Esophagus squamous epithelium (tissue), 4 donors: ENCODE data around the gene CNR2.

Experiments
- CTCF ChIP-seq, 6 experiments: fragments of 450-650 bp in 4 of 6; fragments of 200-600 bp in 2 of 6; sonication (generic) in 2 of 6; IDR thresholded peaks; one replicate each; pipeline ENCODE4 v1.5.1; 2016 to 2019; ENCODE audit warnings: antibody characterized with exemption in 6 of 6, mild to moderate bottlenecking in 4 of 6, moderate library complexity in 4 of 6
- POLR2A ChIP-seq, 4 donors: fragments of 450-650 bp; IDR thresholded peaks; one replicate each; pipeline ENCODE4 v1.6.1; 2017; ENCODE audit warnings: antibody characterized with exemption in 4 of 4, mild to moderate bottlenecking in 4 of 4, moderate library complexity in 3 of 4

GRCh38 chr1:23825762-23826522 lies 87.2 kb downstream of the CNR2 start:
- no peak for TF ChIP-seq POLR2A (IDR thresholded peaks at IDR 0.05)
- TF ChIP-seq CTCF (IDR thresholded peaks at IDR 0.05): no peak
